ENCODE measurements around the gene BEND7.
"Not testable (repeated sequence)": the region's sequence is repeated elsewhere in the genome, so short reads cannot be mapped to it uniquely, and the experiment has no call there.

BEND7 gene, protein sequence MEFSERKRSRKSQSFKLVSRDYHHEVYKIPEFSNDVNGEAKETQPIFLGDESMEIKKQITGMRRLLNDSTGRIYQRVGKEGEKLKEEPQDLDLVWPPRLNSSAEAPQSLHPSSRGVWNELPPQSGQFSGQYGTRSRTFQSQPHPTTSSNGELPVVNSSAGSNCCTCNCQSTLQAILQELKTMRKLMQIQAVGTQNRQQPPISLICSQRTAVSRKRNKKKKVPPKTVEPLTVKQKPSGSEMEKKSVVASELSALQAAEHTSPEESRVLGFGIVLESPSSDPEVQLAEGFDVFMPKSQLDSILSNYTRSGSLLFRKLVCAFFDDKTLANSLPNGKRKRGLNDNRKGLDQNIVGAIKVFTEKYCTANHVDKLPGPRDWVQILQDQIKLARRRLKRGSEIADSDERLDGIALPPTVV

GRCh38 chr10:13528875-13529713, at the start of gene BEND7:
Gene BEND7, minus strand, starts transcription at chr10:13529014. Its CDS starts 481 bp downstream, at chr10:13528533.
- DNase-seq = no peak

DNA sequence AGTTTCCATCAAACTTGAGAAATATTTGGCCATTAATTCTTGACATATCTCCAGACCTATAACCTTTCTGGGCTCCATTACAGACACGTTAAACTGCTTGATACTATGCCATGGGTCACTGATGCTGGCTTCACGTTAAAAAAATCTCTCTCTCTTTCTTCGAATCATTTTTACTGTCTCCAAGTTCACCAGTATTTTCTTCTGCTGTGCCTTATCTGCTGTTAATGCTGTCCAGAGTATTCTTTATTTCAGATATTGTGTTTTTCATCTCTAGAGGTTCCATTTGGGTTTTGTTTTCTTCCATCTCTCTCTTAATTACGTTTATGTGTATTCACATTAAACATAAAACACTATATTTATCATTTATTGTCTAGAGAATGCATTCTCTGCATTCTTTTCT, 45.1 kb upstream of the BEND7 start:
- no peak for DNase-seq

- DNase-seq = no peak
Observed at GRCh38 chr10:13571541-13571940, 42.7 kb upstream of the BEND7 start.

DNA sequence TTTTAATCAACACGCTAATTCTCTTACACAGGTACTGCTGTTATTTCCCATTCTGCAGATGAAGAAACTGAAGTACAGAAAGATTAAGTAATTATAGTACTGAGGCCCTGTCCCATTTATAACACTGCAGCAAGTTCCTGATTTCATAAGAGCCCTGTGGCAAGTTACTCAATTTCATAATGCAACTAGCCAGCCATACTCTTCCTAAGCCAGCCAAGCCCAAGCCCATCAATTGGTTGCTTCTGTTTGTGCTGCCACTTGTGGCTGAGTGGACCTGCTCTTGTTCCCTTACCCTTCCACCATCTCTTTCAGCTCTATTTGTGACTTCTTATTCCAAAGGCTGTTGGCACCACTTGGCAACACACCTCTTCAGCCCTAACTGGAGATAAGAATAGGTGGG, 38.2 kb upstream of the BEND7 start:
- DNase-seq = no peak

DNA sequence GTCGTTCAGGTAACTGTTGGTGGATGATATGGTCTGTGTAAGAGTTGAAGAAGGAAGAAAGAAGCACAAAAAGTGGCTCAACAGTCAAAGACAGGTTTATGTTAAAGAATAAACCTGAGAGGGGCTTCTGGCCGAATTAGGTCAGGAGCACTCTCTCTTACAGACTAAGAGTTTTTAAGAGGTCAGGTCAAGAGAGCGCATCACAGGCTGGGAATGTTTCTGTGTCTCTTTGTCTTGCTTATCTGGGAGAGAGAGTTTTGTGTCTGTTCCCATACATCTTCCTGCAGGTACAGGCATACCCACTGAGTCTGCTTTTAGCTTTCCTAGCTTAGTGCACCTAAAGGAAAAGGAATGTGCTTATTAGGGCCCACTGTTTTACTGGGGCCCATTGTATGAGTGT, 35.8 kb upstream of the BEND7 start:
- no peak for DNase-seq

DNA sequence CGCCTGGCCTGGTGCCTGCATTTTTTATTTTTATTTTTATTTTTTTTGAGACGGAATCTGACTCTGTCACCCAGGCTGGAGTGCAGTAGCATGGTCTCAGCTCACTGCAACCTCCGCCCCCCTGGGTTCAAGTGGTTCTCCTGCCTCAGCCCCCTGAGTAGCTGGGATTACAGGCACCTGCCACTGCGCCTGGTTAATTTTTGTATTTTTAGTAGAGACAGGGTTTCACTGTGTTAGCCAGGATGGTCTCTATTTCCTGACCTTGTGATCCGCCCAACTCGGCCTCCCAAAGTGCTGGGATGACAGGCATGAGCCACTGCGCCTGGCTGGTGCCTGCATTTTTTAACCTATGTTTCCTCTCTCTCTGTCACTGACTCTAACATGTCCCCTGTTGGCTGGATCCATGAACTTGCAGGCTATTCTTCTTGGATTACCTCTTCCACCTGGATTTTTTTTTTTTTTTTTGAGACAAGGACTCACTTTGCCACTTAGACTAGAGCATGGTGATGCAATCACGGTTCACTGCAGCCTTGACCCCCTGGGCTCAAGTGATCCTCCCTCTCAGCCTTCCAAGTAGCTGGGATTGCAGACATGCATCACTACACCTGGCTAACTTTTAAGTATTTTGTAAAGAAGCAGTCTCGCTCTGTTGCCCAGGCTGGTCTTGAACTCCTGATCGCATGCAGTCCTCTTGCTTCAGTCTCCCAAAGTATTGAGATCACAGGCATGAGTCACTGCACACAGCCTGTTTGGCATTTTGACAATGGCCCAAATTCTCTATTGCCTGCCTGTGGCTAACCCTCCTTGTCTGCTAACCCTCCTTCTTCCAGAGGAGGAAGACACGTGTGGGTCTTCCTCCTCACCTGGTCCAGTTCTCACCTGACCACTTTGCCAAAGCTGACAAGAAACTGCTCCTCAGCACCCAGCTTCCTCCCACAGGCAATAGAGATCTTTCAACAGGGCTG, 34.9 kb upstream of the BEND7 start:
- no peak for DNase-seq

DNA sequence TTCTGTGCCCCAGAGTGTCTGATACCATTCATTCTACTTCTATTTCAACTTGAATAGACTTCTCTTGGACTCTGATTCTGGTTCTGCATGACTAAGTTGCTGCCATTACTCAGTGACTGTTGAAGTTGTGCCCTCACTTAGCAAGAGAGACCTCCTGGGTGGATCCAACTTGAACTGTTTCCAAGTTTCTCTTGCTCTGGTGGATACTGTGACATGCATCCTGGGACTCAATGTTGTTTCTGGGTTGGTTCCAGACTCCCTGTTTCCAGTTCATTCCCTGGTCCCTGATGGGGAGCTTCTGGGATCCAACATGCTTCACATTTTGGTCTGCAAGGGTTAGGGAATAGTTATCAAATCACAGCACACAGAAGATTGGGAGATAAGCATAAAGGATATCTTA, 31.8 kb upstream of the BEND7 start:
- no peak for DNase-seq

DNA sequence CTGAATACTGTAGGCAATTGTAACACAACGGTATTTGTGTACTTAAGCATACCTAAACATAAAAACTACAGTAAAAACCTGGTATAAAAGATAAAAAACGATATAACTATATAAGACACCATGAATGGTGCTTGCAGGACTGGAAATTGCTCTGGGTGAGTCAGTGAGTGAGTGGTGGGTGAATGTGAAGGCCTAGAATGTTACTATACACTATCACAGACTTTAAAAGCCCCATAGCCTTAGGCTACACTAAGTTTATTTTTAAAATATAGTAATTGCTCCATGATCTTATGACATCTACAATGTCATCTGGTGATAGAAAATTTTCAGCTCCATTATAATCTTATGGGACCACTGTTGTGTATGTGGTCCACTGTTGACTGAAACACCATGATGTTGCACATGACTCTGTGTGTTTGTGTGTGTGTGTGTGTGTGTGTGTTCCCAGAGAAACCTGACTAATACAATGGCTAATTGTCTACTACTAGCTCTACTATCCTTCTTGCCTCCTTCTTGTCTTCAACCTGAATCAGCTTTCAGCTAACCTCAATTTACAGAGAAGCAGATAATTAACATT, 30.4 kb upstream of the BEND7 start:
- DNase-seq = no peak

- DNase-seq = no peak
Observed at GRCh38 chr10:13555884-13556510, 27.2 kb upstream of the BEND7 start.

GRCh38 chr10:13550802-13551201, 22.0 kb upstream of the BEND7 start:
- DNase-seq = no peak

GRCh38 chr10:13542533-13542932, 13.7 kb upstream of the BEND7 start:
- no peak for DNase-seq

DNA sequence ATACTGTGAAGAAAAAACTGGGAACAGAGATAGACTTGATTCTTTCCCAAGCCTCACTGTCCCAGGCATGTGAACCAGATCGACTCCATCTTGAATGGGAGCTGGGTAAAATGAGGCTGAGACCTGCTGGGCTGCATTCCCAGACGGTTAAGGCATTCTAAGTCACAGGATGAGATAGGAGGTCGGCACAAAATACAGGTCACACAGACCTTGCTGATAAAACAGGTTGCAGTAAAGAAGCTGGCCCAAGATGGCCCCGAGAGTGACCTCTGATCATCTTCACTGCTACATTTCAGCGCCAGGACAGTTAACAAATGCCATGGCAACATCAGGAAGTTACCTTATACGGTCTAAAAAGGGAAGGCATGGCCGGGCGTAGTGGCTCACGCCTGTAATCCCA, 9.2 kb upstream of the BEND7 start:
- DNase-seq = not testable (repeated sequence)

DNA sequence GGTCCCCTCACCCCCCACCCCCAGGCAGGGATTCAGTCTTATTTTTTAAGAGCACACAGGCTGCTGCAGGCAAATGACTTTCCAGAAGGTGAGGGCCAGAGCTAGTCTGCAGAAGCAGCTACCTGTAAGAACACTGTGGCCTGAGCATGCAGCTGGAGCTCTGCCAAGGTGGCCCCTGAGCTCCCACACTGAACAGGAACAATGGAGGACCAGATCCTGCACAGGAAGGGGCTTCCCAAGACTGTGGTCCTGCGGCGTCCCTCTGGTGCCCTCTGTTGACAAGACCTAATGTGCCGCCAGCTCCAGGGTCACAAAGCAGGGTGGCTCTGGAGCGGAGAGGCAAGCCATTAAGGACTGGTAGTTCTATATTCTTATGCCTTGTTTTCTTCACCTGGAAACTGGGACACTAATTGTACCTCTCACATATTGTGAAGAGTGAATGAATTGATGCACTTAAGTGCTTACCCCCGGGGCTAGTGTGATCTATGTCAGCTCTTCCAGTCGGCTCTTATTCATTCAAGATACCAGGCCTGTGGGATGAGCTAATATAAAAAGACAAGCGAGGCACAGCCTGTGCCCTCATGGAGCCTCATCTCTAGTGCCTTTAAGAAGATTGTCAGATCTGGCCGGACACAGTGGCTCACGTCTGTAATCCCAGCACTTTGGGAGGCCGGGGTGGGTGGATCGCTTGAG, 8.0 kb upstream of the BEND7 start:
- DNase-seq = no peak

- DNase-seq = no peak
Observed at GRCh38 chr10:13535346-13535745, 6.5 kb upstream of the BEND7 start.

GRCh38 chr10:13529714-13529973, 830 bp upstream of the BEND7 start:
- DNase-seq = no peak

DNA sequence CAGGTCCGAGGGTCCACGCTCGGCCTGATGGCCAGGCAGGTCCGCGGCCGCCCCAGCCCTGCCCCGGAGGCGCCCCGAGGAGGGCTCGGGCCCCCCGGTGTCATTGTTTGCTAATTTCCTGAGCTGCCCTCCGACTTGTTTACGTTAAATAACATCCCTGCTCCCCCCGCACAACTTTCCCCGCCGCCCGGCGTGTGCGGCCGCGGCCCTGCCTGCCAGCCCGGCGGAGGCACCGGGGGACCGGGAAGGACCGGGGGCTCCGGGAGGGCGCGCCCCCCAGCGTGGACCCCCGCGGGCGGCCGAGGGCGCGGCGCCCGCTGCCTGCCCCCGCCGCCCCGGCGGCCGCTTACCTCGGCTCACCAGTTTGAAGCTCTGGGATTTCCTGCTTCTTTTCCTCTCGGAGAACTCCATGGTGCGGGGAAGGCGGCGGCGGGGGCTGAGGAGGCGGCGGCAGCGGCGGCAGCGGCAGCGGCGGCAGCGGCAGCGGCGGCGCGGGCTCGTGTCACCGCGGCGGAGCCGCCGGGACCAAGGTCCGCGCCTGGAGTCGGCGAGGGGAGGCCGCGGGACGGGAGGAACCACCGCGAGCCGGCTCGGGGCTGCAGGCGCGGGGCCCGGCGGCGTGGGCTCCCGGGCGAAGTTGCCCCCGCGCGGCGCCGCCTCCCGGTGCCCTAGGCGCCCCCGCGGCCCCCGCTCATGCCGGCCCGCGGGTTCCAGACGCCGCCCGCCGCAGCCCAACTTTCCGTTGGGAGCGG, 515 bp downstream of the BEND7 start:
- DNase-seq = no peak

GRCh38 chr10:13527864-13528122, 1.0 kb downstream of the BEND7 start:
- DNase-seq = no peak

GRCh38 chr10:13526948-13527863, 1.6 kb downstream of the BEND7 start:
- DNase-seq = no peak

DNA sequence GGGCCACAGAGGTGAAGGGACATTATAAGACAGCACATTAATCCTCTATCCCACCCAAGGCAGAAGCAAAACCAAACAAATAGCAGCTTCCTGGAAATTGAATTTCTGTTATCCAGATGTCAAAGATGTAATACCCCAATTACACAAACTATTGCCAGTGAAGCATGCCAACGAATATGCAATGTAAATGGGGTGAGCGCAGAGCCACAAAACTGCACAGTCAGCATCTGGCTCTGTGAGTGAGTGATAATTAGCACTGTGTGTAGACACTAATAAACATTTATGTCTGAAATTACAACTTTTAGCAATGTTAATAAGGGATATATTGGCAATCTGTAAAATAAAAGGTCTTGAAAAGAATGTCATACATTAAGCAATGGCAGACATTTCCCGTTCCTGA, 3.2 kb downstream of the BEND7 start:
- DNase-seq = no peak

DNA sequence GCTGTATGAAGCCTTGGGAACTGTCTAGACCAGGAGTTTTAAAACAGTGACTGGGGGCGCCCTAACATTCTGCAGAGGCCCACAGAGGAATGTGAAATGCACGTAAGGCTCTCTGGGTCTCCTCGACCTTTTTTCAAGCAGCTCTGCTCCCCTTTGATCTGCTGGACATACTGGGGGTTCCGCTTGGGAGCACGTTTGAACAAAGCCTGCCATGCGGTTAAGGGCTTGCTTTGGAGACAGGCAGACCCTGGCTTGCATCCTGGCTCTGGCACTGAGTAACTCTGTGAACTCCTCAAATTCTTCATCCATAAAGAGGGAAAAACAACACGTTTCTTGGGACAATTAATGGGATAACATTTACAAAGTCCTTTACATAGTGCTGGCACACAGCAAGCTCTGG, 7.8 kb downstream of the BEND7 start:
- no peak for DNase-seq
